ENCODE data around the gene GLO1.

Gene GLO1

GRCh38 chr6:38671885-38672467 lies 31.0 kb downstream of the GLO1 start:
- Histone ChIP-seq H3K4me3 (replicated peaks; ENCODE audit: insufficient read depth, low read length) (no peak overlapping the region), H3K27ac (replicated peaks) (no peak overlapping the region), H3K27me3 (ENCODE audit: insufficient read depth, poor library complexity, severe bottlenecking) (no peaks in the 10 kb centered on the region)
- peak in 1 of 2 experiments; percentile 35 for DNase-seq (ENCODE audit: low read depth in 1 of 2, low spot score in 1 of 2)
- TF ChIP-seq CTCF (IDR thresholded peaks at IDR 0.05; ENCODE audit: insufficient read depth, low read length) (peak; percentile 31), POLR2AphosphoS5 (IDR thresholded peaks at IDR 0.05; ENCODE audit: low read depth) (no peak)

- H3K4me3 ChIP-seq (replicated peaks; ENCODE audit: insufficient read depth, low read length) = no peak overlapping the region
- DNase-seq (ENCODE audit: low read depth in 1 of 2, low spot score in 1 of 2) = no peak
- no peaks in the 10 kb centered on the region for H3K27me3 ChIP-seq (ENCODE audit: insufficient read depth, poor library complexity, severe bottlenecking)
- H3K27ac ChIP-seq (replicated peaks) = no peak overlapping the region
- no peak for TF ChIP-seq POLR2AphosphoS5 (IDR thresholded peaks at IDR 0.05; ENCODE audit: low read depth)
- no peak for TF ChIP-seq GABPA (IDR thresholded peaks at IDR 0.05; ENCODE audit: low read depth)
- no peak for TF ChIP-seq CTCF (IDR thresholded peaks at IDR 0.05; ENCODE audit: insufficient read depth, low read length)
- TF ChIP-seq REST (IDR thresholded peaks at IDR 0.05; ENCODE audit: insufficient replicate concordance, low read depth) = no peak
- TF ChIP-seq SPI1 (IDR thresholded peaks at IDR 0.05; ENCODE audit: borderline replicate concordance, low read depth) = no peak
Observed at GRCh38 chr6:38658418-38659167, 44.4 kb downstream of the GLO1 start.

- TF ChIP-seq REST (IDR thresholded peaks at IDR 0.05; ENCODE audit: insufficient replicate concordance, low read depth) = no peak
- no peak for TF ChIP-seq POLR2AphosphoS5 (IDR thresholded peaks at IDR 0.05; ENCODE audit: low read depth)
- TF ChIP-seq GABPA (IDR thresholded peaks at IDR 0.05; ENCODE audit: low read depth) = no peak
- TF ChIP-seq SPI1 (IDR thresholded peaks at IDR 0.05; ENCODE audit: borderline replicate concordance, low read depth) = no peak
- no peak for TF ChIP-seq CTCF (IDR thresholded peaks at IDR 0.05; ENCODE audit: insufficient read depth, low read length)
- Histone ChIP-seq H3K27ac (replicated peaks) (no peak overlapping the region), H3K4me3 (replicated peaks; ENCODE audit: insufficient read depth, low read length) (no peak overlapping the region), H3K27me3 (ENCODE audit: insufficient read depth, poor library complexity, severe bottlenecking) (no peaks in the 10 kb centered on the region)
- no peak for DNase-seq (ENCODE audit: low read depth in 1 of 2, low spot score in 1 of 2)
Observed at GRCh38 chr6:38656896-38657295, 46.0 kb downstream of the GLO1 start.
